OCI-LY7 (cell line): Measurements from ENCODE around the gene VIPR2. TPM values are rescaled to one million over a fixed set of nuclear protein-coding genes. Genes with fewer than 3 reads are reported as not detected.

Source experiments
- Bru-seq: library from RNA; stranded (reverse); fragments of 400-500 nt; gene quantifications from one replicate; lab custom pipeline; 2021; lab: Mats Ljungman, UMichigan
- BruChase-seq, 2 experiments: library from RNA; stranded (reverse); fragments of 400-500 nt; gene quantifications; one replicate each; lab custom pipeline; 2021; lab: Mats Ljungman, UMichigan
- BruUV-seq: library from RNA; stranded (reverse); fragments of 400-500 nt; replicated peaks from 2 replicates; lab custom pipeline; 2021; lab: Mats Ljungman, UMichigan
- CTCF ChIA-PET: fragments of 300-600 bp; sonication (Branson Sonifier 250); formaldehyde crosslinking; loops from one replicate; lab custom pipeline; 2022; ENCODE audit warnings: antibody characterized with exemption; ENCODE audit not compliant: unreplicated experiment; lab: Charles Lee
- POLR2A ChIA-PET: fragments of 300-600 bp; sonication (Branson Sonifier 250); formaldehyde crosslinking; loops from one replicate; lab custom pipeline; 2022; ENCODE audit warnings: antibody characterized with exemption; lab: Charles Lee
- DNase-seq: peaks from one replicate; pipeline ENCODE4 v3.0.0-alpha.2; 2015; ENCODE audit warnings: low spot score
- H2AFZ ChIP-seq: fragments of 200-600 bp; sonication (generic), shearing (Covaris generic); 2 replicates; pipeline ENCODE4 v1.6.1; 2014; ENCODE audit warnings: mild to moderate bottlenecking, antibody characterized with exemption, low read length, moderate library complexity
- H3K27ac ChIP-seq: fragments of 200-600 bp; sonication (generic); 2 replicates; pipeline ENCODE4 v1.5.1; 2014; ENCODE audit warnings: mixed run types, low read depth, mild to moderate bottlenecking, moderate library complexity, low read length, inconsistent platforms; ENCODE audit not compliant: poor library complexity, severe bottlenecking
- H3K36me3 ChIP-seq: fragments of 200-600 bp; sonication (generic); 2 replicates; pipeline ENCODE4 v1.6.1; 2014; ENCODE audit warnings: mild to moderate bottlenecking, antibody characterized with exemption, low read length, moderate library complexity, mixed read lengths; ENCODE audit not compliant: insufficient read depth
- H3K4me1 ChIP-seq: fragments of 200-600 bp; sonication (generic); 2 replicates; pipeline ENCODE4 v1.5.1; 2014; ENCODE audit warnings: mild to moderate bottlenecking, low read length; ENCODE audit not compliant: insufficient read depth, poor library complexity, severe bottlenecking
- H3K4me2 ChIP-seq: fragments of 200-600 bp; sonication (generic); 2 replicates; pipeline ENCODE4 v1.6.1; 2014; ENCODE audit warnings: mild to moderate bottlenecking, low read length
- H3K4me3 ChIP-seq: fragments of 200-600 bp; sonication (generic); 2 replicates; pipeline ENCODE4 v1.5.1; 2014; ENCODE audit warnings: mild to moderate bottlenecking, low read depth, low read length; ENCODE audit not compliant: poor library complexity, severe bottlenecking
- H3K79me2 ChIP-seq: fragments of 200-600 bp; sonication (generic); 2 replicates; pipeline ENCODE4 v1.6.1; 2016; ENCODE audit warnings: low read depth, mild to moderate bottlenecking, low read length, moderate library complexity, mixed read lengths; ENCODE audit not compliant: insufficient read depth
- H3K9me2 ChIP-seq: fragments of 200-600 bp; sonication (generic); 2 replicates; pipeline ENCODE4 v1.6.1; 2016; ENCODE audit warnings: mild to moderate bottlenecking, low read length, mixed read lengths; ENCODE audit not compliant: insufficient read depth
- H3K9me3 ChIP-seq: fragments of 200-600 bp; sonication (generic); 2 replicates; pipeline ENCODE4 v1.6.1; 2014; ENCODE audit warnings: mild to moderate bottlenecking, mixed run types, low read length, mixed read lengths
- H4K20me1 ChIP-seq: fragments of 200-600 bp; sonication (generic); 2 replicates; pipeline ENCODE4 v1.6.1; 2014; ENCODE audit warnings: mild to moderate bottlenecking, antibody characterized with exemption, low read length, moderate library complexity, mixed read lengths; ENCODE audit not compliant: insufficient read depth
- CTCF ChIP-seq: fragments of 200-600 bp; sonication (generic); conservative IDR thresholded peaks from 2 replicates; pipeline ENCODE4 v1.5.1; 2014; ENCODE audit warnings: mild to moderate bottlenecking, antibody characterized with exemption, low read length, moderate library complexity, mixed read lengths
- EZH2phosphoT487 ChIP-seq: fragments of 200-600 bp; sonication (generic); IDR thresholded peaks from 2 replicates; pipeline ENCODE4 v1.6.1; 2018; ENCODE audit warnings: low read depth, borderline replicate concordance, mild to moderate bottlenecking, mixed run types, antibody characterized with exemption, low read length, moderate library complexity, mixed read lengths
- intact Hi-C: fragments of 100-400 bp; cut with micrococcal nuclease; formaldehyde crosslinking; loops from one replicate; pipeline ENCODE4 v1.10.0; 2022; ENCODE audit not compliant: unreplicated experiment
- long read RNA-seq: library from polyadenylated mRNA; stranded (forward); transcript quantifications from one replicate; pipeline ENCODE4 v2.0.0, GENCODE V29; 2022
- total RNA-seq, 2 experiments: library from RNA; depleted of rRNA in 1 of 2; stranded (reverse); fragments of >200 nt in 1 of 2; shearing (Covaris generic) in 1 of 2; gene quantifications; 2 replicates each; pipeline ENCODE4 v1.2.3, GENCODE V29; 2014 to 2022

Gene VIPR2, protein sequence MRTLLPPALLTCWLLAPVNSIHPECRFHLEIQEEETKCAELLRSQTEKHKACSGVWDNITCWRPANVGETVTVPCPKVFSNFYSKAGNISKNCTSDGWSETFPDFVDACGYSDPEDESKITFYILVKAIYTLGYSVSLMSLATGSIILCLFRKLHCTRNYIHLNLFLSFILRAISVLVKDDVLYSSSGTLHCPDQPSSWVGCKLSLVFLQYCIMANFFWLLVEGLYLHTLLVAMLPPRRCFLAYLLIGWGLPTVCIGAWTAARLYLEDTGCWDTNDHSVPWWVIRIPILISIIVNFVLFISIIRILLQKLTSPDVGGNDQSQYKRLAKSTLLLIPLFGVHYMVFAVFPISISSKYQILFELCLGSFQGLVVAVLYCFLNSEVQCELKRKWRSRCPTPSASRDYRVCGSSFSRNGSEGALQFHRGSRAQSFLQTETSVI
- total RNA-seq (2014; rRNA removed; shearing (Covaris generic)) (not detected in 2 replicates), total RNA-seq (2022) (not detected in 2 replicates), Bru-seq, nascent RNA (percentile 4 among the genes with signal in this experiment), BruChase-seq, experiment 1, labeled RNA remaining after a 6-hour chase (percentile 3 among the genes with signal in this experiment), BruChase-seq, experiment 2, labeled RNA remaining after a 2-hour chase (percentile 4 among the genes with signal in this experiment)
- long read RNA-seq = 0 reads

DNA sequence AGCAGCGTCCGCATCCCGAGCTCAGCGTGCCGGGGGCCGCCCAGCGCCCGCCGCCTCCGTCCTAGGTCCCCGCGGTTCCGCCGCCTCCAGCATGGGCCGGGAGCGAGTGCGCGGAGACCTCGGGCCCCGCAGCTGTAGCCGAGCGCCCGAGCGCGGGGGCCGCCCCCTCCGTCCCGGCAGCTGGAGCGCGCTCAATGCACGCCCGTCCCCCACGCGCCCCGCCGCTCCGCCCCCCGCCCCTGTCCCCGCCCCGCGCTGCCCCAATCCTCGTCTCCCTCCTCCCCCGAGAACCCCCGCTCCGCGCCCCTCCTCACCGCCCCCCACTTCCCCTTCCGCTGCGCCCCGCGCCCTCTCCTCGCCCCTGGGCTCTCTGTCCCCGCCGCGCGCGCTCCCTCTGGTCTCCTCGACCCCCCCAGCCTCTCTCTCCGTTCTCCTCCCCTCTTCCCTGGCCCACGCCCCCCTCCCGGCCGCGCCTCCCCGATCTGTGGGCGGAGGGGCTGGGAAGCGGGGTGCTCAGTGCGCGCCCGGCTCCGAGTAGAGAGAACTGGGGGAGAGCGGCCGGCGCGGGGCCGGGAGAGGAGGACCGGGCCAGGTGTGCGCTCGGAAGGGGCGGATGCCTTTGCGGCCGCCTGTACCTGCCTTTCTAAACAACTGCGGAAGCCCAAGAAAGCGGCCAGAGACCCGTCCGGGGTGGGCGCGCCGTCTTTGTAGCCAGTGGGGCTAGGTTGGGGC lies at the start of gene VIPR2:
VIPR2 (minus strand) TSS at position 110 of the 732 bp plus-strand sequence; CDS start at position 14, 96 bp downstream.
- H2AFZ ChIP-seq = no peak within 1 kb of the TSS
- H3K79me2 ChIP-seq = no peaks in the 10 kb centered on the region
- no peak within 1 kb of the TSS for H3K4me3 ChIP-seq
- BruUV-seq = no TSS peak
- no peaks in the 10 kb centered on the region for H4K20me1 ChIP-seq
- ChIA-PET POLR2A (no interaction called here), CTCF (no interaction called here)
- H3K9me3 ChIP-seq = no peaks in the 10 kb centered on the region
- TF ChIP-seq EZH2phosphoT487 (no peak), CTCF (no peak)
- intact Hi-C loops = no loop called here
- no peak within 1 kb of the TSS for H3K4me2 ChIP-seq
- H3K36me3 ChIP-seq = no peaks in the 10 kb centered on the region
- H3K27ac ChIP-seq = no peak within 1 kb of the TSS
- no peak for DNase-seq
- no peaks in the 10 kb centered on the region for H3K9me2 ChIP-seq
- no peaks in the 10 kb centered on the region for H3K4me1 ChIP-seq

DNA sequence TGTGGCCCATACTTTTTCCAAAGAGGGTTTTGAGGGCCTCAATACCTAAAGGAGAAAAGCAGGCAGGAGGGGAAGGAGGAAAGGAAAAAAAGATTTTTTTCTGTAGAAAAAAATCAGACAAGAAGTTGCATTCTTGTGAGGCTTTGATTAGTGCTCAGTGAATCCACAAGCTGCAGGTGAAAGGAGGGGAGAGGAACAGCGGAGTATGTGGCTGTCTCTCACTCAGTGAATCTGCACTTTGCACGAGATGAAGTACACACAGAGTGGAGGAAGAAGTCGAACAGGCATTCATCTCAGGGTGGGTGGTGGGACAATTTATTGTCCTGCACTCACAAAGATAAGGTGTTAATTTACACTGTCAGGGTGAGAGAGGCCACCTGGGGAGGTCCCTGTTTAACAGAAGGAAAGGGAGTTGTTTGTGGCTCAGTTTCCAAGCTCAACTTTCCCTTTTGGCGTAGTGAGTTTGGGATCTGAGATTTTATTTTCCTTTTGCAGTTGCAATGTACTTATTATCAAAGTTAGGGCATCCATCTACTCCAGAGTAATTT lies 49.0 kb upstream of the VIPR2 start:
- Histone ChIP-seq H3K9me3 (no peaks in the 10 kb centered on the region), H3K36me3 (no peaks in the 10 kb centered on the region), H3K4me3 (no peak overlapping the region), H3K4me2 (no peak overlapping the region), H3K27ac (no peak overlapping the region), H3K9me2 (no peaks in the 10 kb centered on the region), H2AFZ (no peak overlapping the region), H3K79me2 (no peaks in the 10 kb centered on the region), H4K20me1 (no peaks in the 10 kb centered on the region), H3K4me1 (no peaks in the 10 kb centered on the region)
- CTCF ChIA-PET = no interaction called here
- BruUV-seq = no TSS peak
- TF ChIP-seq EZH2phosphoT487 = no peak
- no peak for TF ChIP-seq CTCF
- POLR2A ChIA-PET = no interaction called here
- intact Hi-C loops = no loop called here
- no peak for DNase-seq
